ENCODE measurements around the gene OTUB2. TPM values are rescaled to one million over a fixed set of nuclear protein-coding genes. Genes with fewer than 3 reads are reported as not detected.

OTUB2 gene
- polyA plus RNA-seq, 1 of the 3 experiments (the other 2 are of a cell fraction): 1.4 TPM

- Histone ChIP-seq H3K79me2 (ENCODE audit: insufficient read depth) (no peaks in the 10 kb centered on the region), H2AFZ (ENCODE audit: low read depth) (no peak overlapping the region), H3K4me1 (ENCODE audit: control insufficient read depth in 1 of 2, insufficient read depth in 2 of 2, low read depth in 1 of 2, low read length in 1 of 2) (peaks cover 0 to 10% of the 10 kb centered on the region in 2 experiments; a peak in 1 of 4 replicates), H3K9ac (no peak overlapping the region), H3K27me3 (ENCODE audit: insufficient read depth) (no peaks in the 10 kb centered on the region), H3K36me3 (replicated peaks in 1 of 2; ENCODE audit: control insufficient read depth in 1 of 2, insufficient read depth in 2 of 2, low read length in 1 of 2) (no peaks in the 10 kb centered on the region), H3K4me2 (no peak overlapping the region), H3K4me3 (ENCODE audit: low read depth in 2 of 2, low read length in 1 of 2) (no peak overlapping the region), H3K9me2 (no peaks in the 10 kb centered on the region), H3F3A (replicated peaks; ENCODE audit: insufficient read depth) (no peaks in the 10 kb centered on the region), H4K20me1 (ENCODE audit: insufficient read depth) (no peaks in the 10 kb centered on the region), H3K9me3 (no peaks in the 10 kb centered on the region), H3K27ac (ENCODE audit: low read depth in 2 of 2, low read length in 1 of 2) (no peak overlapping the region)
- WGBS (ENCODE audit: low lambda C conversion rate): 94% methylated on average over 4 of the region's 4 CpGs
- POLR2A ChIA-PET: no interaction called here
- no peak for TF ChIP-seq SMC3 (IDR thresholded peaks at IDR 0.05; ENCODE audit: low read depth, low read length)
- TF ChIP-seq TAF1 (IDR thresholded peaks at IDR 0.05; ENCODE audit: borderline replicate concordance, low read depth, low read length): no peak
- TF ChIP-seq GABPA (IDR thresholded peaks at IDR 0.05; ENCODE audit: low read depth): no peak
- no peak for TF ChIP-seq MXI1 (IDR thresholded peaks at IDR 0.05; ENCODE audit: low read depth, low read length)
- DNase-seq: no peak
- CTCF ChIA-PET: interaction anchor here (1.7 to 3.9 kb wide), 5 partner anchors 8 to 108 kb away, joined by 3 to 23 read pairs (median 7); no protein-coding TSS in a partner anchor
Measured at GRCh38 chr14:94029265-94029664, 3.1 kb downstream of the OTUB2 start.

GRCh38 chr14:94029671-94030203 is 3.6 kb downstream of the OTUB2 start:
- no peaks in the 10 kb centered on the region for H3K79me2 ChIP-seq (ENCODE audit: insufficient read depth)
- no peaks in the 10 kb centered on the region for H3K9me3 ChIP-seq
- no peaks in the 10 kb centered on the region for H3K9me2 ChIP-seq
- H3F3A ChIP-seq (replicated peaks; ENCODE audit: insufficient read depth): no peaks in the 10 kb centered on the region
- TF ChIP-seq TCF12 (IDR thresholded peaks at IDR 0.05): no peak
- no peak for TF ChIP-seq ZBTB33 (IDR thresholded peaks at IDR 0.05; ENCODE audit: borderline replicate concordance, low read depth)
- TF ChIP-seq PBX3 (IDR thresholded peaks at IDR 0.05): no peak
- TF ChIP-seq RFX5 (IDR thresholded peaks at IDR 0.05; ENCODE audit: low read length): no peak
- no peak for TF ChIP-seq MEF2A (IDR thresholded peaks at IDR 0.05; ENCODE audit: borderline replicate concordance, low read depth)
- TF ChIP-seq CTCF (IDR thresholded peaks at IDR 0.05): no peak
- no peak for TF ChIP-seq IRF3 (IDR thresholded peaks at IDR 0.05; ENCODE audit: low read depth, low read length)
- no peak for TF ChIP-seq RAD21 (IDR thresholded peaks at IDR 0.05; ENCODE audit: low read length)
- TF ChIP-seq SIN3A (IDR thresholded peaks at IDR 0.05; ENCODE audit: borderline replicate concordance, low read depth, low read length): no peak
- no peak for TF ChIP-seq SMC3 (IDR thresholded peaks at IDR 0.05; ENCODE audit: low read depth, low read length)
- TF ChIP-seq MXI1 (IDR thresholded peaks at IDR 0.05; ENCODE audit: low read depth, low read length): no peak
- no peak for TF ChIP-seq ELF1 (IDR thresholded peaks at IDR 0.05)
- TF ChIP-seq RXRA (IDR thresholded peaks at IDR 0.05; ENCODE audit: borderline replicate concordance, low read depth): no peak
- no peak for TF ChIP-seq EP300 (IDR thresholded peaks at IDR 0.05; ENCODE audit: borderline replicate concordance in 1 of 2, low read depth in 1 of 2, low read length in 1 of 2)
- no peak for TF ChIP-seq USF1 (IDR thresholded peaks at IDR 0.05; ENCODE audit: borderline replicate concordance, low read depth)
- TF ChIP-seq EZH2phosphoT487 (IDR thresholded peaks at IDR 0.05; ENCODE audit: borderline replicate concordance, low read depth): no peak
- TF ChIP-seq FOXM1 (IDR thresholded peaks at IDR 0.05; ENCODE audit: low read depth): no peak
- H3K36me3 ChIP-seq (replicated peaks in 1 of 2; ENCODE audit: control insufficient read depth in 1 of 2, insufficient read depth in 2 of 2, low read length in 1 of 2): no peaks in the 10 kb centered on the region
- H3K9ac ChIP-seq: no peak overlapping the region
- ChIA-PET POLR2A (no interaction called here), CTCF (interaction anchor here (1.1 to 3.9 kb wide), 6 partner anchors 8 to 151 kb away, joined by 3 to 23 read pairs (median 6); no protein-coding TSS in a partner anchor)
- H2AFZ ChIP-seq (ENCODE audit: low read depth): no peak overlapping the region
- H3K4me3 ChIP-seq (ENCODE audit: low read depth in 2 of 2, low read length in 1 of 2): no peak overlapping the region
- H3K4me2 ChIP-seq: no peak overlapping the region
- WGBS (ENCODE audit: low lambda C conversion rate): 95% methylated on average over 7 of the region's 7 CpGs
- H3K27ac ChIP-seq (ENCODE audit: low read depth in 2 of 2, low read length in 1 of 2): no peak overlapping the region
- H4K20me1 ChIP-seq (ENCODE audit: insufficient read depth): no peaks in the 10 kb centered on the region
- H3K4me1 ChIP-seq (ENCODE audit: control insufficient read depth in 1 of 2, insufficient read depth in 2 of 2, low read depth in 1 of 2, low read length in 1 of 2): peaks cover 0 to 10% of the 10 kb centered on the region in 2 experiments; a peak in 1 of 4 replicates
- DNase-seq: no peak
- no peaks in the 10 kb centered on the region for H3K27me3 ChIP-seq (ENCODE audit: insufficient read depth)
